ENCODE results near the gene ZG16. TPM values are rescaled to one million over a fixed set of nuclear protein-coding genes. Genes with fewer than 3 reads are reported as not detected.

ZG16 gene
- total and polyA plus RNA-seq, 9 of the 15 experiments (the other 6 are each of a cell fraction or from before 2014, with no cell fraction given) = 0.04 TPM; not detected in 8

DNA sequence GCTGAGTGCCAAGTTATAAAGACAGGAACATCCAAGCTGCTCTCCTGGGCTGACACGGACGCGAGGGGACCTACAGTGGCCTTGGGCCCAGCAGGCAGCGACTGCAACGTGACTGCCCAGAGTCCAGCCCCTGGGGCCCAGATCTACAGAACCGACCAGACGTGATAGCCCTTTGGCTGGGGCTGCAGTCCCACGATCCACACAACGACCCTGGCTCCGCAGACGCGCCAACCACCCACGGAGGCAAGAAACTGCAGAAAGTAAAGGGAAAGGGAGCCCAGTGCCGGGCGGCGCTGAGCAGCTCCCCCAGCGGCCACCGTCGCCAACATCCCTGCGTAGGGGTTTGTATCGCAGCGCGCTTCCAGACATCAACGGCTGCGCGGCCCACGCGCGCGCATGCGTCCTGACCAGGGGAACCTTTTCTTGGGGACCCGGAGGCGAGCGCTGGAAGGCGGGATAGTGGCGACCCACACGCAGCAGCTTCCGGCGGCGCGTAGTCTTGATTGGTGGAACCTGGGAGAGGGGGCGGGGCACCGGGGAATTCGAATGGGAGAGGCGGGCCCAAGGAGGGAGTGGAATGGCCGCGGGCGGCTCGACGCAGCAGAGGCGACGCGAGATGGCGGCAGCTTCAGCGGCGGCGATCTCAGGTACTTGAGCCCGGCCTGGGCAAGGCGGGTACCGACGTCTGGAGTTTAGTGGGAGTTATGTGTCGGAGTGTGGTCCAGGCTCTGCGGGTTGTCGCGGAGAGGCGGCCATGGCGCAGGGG, 12.3 kb downstream of the ZG16 start, which contains the start of gene KIF22 (continued):
- TF ChIP-seq BMI1 (IDR thresholded peaks at IDR 0.05; ENCODE audit: low read length) (no peak), ZNF24 (IDR thresholded peaks at IDR 0.05) (0 out of 2 replicates have a peak, but pooled peaks have one; percentile 11), FOXK1 (CRISPR knock-in tag; IDR thresholded peaks at IDR 0.05; ENCODE audit: borderline replicate concordance) (peak; percentile 86), MAX (CRISPR knock-in tag; IDR thresholded peaks at IDR 0.05) (peak; percentile 90), ZKSCAN8 (CRISPR knock-in tag; IDR thresholded peaks at IDR 0.05) (no peak), PCBP1 (IDR thresholded peaks at IDR 0.05; ENCODE audit: low read depth, low read length, poor library complexity, severe bottlenecking) (peak; percentile 90), ZNF311 (CRISPR knock-in tag; IDR thresholded peaks at IDR 0.05) (no peak), SP1 (CRISPR knock-in tag; IDR thresholded peaks at IDR 0.05) (peak; percentile 96), RHOXF2B (CRISPR knock-in tag; conservative IDR thresholded peaks at IDR 0.05) (no peak), FOXK2 (conservative IDR thresholded peaks at IDR 0.05 in 1 of 2, IDR thresholded peaks at IDR 0.05 in 1 of 2; ENCODE audit: low read depth in 2 of 2) (peak; percentile 67 to 85; a peak in 3 of 4 replicates), ZNF445 (CRISPR knock-in tag; IDR thresholded peaks at IDR 0.05; ENCODE audit: low read depth) (0 out of 2 replicates have a peak, but pooled peaks have one; percentile 44), NR2C1 (IDR thresholded peaks at IDR 0.05) (peak; percentile 56), NR2C1 (tag; IDR thresholded peaks at IDR 0.05) (peak; percentile 49; the same call in 1 of the 2 replicates), ZNF277 (CRISPR knock-in tag; IDR thresholded peaks at IDR 0.05; ENCODE audit: borderline replicate concordance) (no peak), TRIM28 (IDR thresholded peaks at IDR 0.05) (no peak), ATF1 (CRISPR knock-in tag; IDR thresholded peaks at IDR 0.05) (no peak; the same call in 1 of the 2 replicates), ATF1 (tag; IDR thresholded peaks at IDR 0.05) (peak; percentile 89), ZFP91 (CRISPR knock-in tag; IDR thresholded peaks at IDR 0.05) (peak; percentile 58; the same call in 1 of the 2 replicates)
- TF ChIP-seq, protein P1, sequence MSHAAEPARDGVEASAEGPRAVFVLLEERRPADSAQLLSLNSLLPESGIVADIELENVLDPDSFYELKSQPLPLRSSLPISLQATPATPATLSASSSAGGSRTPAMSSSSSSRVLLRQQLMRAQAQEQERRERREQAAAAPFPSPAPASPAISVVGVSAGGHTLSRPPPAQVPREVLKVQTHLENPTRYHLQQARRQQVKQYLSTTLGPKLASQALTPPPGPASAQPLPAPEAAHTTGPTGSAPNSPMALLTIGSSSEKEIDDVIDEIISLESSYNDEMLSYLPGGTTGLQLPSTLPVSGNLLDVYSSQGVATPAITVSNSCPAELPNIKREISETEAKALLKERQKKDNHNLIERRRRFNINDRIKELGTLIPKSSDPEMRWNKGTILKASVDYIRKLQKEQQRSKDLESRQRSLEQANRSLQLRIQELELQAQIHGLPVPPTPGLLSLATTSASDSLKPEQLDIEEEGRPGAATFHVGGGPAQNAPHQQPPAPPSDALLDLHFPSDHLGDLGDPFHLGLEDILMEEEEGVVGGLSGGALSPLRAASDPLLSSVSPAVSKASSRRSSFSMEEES (CRISPR knock-in tag; IDR thresholded peaks at IDR 0.05) = no peak
- TF ChIP-seq, protein P2, sequence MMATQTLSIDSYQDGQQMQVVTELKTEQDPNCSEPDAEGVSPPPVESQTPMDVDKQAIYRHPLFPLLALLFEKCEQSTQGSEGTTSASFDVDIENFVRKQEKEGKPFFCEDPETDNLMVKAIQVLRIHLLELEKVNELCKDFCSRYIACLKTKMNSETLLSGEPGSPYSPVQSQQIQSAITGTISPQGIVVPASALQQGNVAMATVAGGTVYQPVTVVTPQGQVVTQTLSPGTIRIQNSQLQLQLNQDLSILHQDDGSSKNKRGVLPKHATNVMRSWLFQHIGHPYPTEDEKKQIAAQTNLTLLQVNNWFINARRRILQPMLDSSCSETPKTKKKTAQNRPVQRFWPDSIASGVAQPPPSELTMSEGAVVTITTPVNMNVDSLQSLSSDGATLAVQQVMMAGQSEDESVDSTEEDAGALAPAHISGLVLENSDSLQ (IDR thresholded peaks at IDR 0.05) = peak; percentile 62
- TF ChIP-seq, protein P3, sequence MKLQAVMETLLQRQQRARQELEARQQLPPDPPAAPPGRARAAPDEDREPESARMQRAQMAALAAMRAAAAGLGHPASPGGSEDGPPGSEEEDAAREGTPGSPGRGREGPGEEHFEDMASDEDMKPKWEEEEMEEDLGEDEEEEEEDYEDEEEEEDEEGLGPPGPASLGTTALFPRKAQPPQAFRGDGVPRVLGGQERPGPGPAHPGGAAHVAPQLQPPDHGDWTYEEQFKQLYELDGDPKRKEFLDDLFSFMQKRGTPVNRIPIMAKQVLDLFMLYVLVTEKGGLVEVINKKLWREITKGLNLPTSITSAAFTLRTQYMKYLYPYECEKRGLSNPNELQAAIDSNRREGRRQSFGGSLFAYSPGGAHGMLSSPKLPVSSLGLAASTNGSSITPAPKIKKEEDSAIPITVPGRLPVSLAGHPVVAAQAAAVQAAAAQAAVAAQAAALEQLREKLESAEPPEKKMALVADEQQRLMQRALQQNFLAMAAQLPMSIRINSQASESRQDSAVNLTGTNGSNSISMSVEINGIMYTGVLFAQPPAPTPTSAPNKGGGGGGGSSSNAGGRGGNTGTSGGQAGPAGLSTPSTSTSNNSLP (IDR thresholded peaks at IDR 0.05; ENCODE audit: borderline replicate concordance, low read depth, low read length) = peak; percentile 34; the same call in 1 of the 2 replicates
